ENCODE measurements around the gene BUB3. TPM values are rescaled to one million over a fixed set of nuclear protein-coding genes. Genes with fewer than 3 reads are reported as not detected.

The BUB3 gene
- total and polyA plus RNA-seq, 2 of the 13 experiments (the other 11 are each of a cell fraction or from before 2014, with no cell fraction given): 174 to 188 TPM

- FAIRE-seq (no peak), DNase-seq (ENCODE audit: low spot score) (no peak), ATAC-seq (no peak)
- H3K36me3 ChIP-seq (replicated peaks in 1 of 2; ENCODE audit: control insufficient read depth in 1 of 2, insufficient read depth in 2 of 2, low read length in 2 of 2): no peaks in the 10 kb centered on the region; a peak in 1 of 5 replicates
- in situ Hi-C loops (cut with HindIII; ENCODE audit: extremely low pct_ligation_motif_present, low pct_unique_long_range_greater_than_20kb): no loop called here
- no peaks in the 10 kb centered on the region for H3K9me3 ChIP-seq (ENCODE audit: low read length)
- no peak overlapping the region for H3K9ac ChIP-seq (ENCODE audit: insufficient read depth, low read depth, low read length)
- WGBS (ENCODE audit: low lambda C conversion rate): 61% methylated on average over 29 of the region's 56 CpGs
- peak overlapping the region; percentile 6; the same call in 1 of the 2 replicates for H3K4me2 ChIP-seq (ENCODE audit: low read depth, low read length)
- H2AFZ ChIP-seq (ENCODE audit: low read length): no peak overlapping the region
- intact Hi-C loops (cut with micrococcal nuclease; ENCODE audit: unreplicated experiment): loop anchor here (10.0 kb wide), 1 partner anchor 54 kb away; no protein-coding TSS in a partner anchor
- H3K27me3 ChIP-seq (ENCODE audit: control insufficient read depth in 1 of 2, insufficient read depth in 2 of 2, low read length in 2 of 2): peaks cover 19 to 72% of the 10 kb centered on the region in 2 experiments
- BruUV-seq (replicated peaks): no TSS peak
- POLR2A ChIA-PET: no interaction called here
- H3K4me3 ChIP-seq (replicated peaks in 1 of 3; ENCODE audit: insufficient read depth in 1 of 3, low read depth in 2 of 3, low read length in 3 of 3): 0 out of 6 replicates have a peak overlapping the region, but pooled peaks of 1 of the 3 experiments have one; percentile 5
- 0 out of 2 replicates have a peak, but pooled peaks have one; percentile 32 for TF ChIP-seq EZH2 (conservative IDR thresholded peaks at IDR 0.05; ENCODE audit: low read depth, low read length)
- TF ChIP-seq ZNF724P (CRISPR knock-in tag; IDR thresholded peaks at IDR 0.05; ENCODE audit: borderline replicate concordance): no peak
- TF ChIP-seq ZNF883 (CRISPR knock-in tag; IDR thresholded peaks at IDR 0.05; ENCODE audit: not compliant biosample characterization): peak; percentile 35
- TF ChIP-seq CBX2 (IDR thresholded peaks at IDR 0.05; ENCODE audit: low read depth, low read length): no peak
- peak; percentile 8; the same call in 1 of the 2 replicates for TF ChIP-seq CBX2 (CRISPR knock-in tag; IDR thresholded peaks at IDR 0.05; ENCODE audit: low read depth)
- peak; percentile 49 for TF ChIP-seq ZNF687 (CRISPR knock-in tag; IDR thresholded peaks at IDR 0.05)
- H3K79me2 ChIP-seq (ENCODE audit: insufficient read depth, low read length): peaks cover 18% of the 10 kb centered on the region
- peaks cover 5% of the 10 kb centered on the region; the same call in 1 of the 2 replicates for H4K20me1 ChIP-seq (ENCODE audit: insufficient read depth, low read length)
- H3K27ac ChIP-seq (ENCODE audit: extremely low read length, insufficient read depth, low read length): no peak overlapping the region
- CTCF ChIA-PET (ENCODE audit: low intra/inter-chr PET ratio, low total read pairs): no interaction called here
- peaks cover 43% of the 10 kb centered on the region for H3K4me1 ChIP-seq (ENCODE audit: insufficient read depth, low read length)
Observed at GRCh38 chr10:123150986-123151736, 3.0 kb upstream of the BUB3 start.

Measured in HepG2 (cell line).